ENCODE measurements around the gene SYCP2.

SYCP2 gene

GRCh38 chr20:59940129-59940955 lies 6.9 kb upstream of the SYCP2 start, which contains the start of the genes FAM217B and PPP1R3D:
FAM217B (plus strand) TSS chr20:59940389; CDS start chr20:59943944, 3,555 bp downstream.
PPP1R3D (minus strand) TSS chr20:59940305; CDS start chr20:59939931, 374 bp downstream.
- peak; percentile 96 for DNase-seq

DNA sequence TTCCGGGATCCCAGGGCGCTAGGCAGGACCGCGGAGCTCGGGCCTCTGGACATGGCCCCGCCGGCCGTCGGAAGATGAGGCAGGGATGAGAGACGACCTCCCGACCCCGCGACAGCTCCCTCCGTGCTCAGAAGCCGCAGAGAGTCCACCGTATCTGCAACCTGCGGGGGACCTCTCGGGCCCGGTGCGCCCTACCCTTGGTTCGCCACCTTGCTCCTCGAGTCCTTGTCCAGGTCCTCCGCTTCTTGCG lies 6.4 kb upstream of the SYCP2 start:
- peak; percentile 3 for DNase-seq

GRCh38 chr20:59939052-59939878 lies 5.8 kb upstream of the SYCP2 start:
- no peak for DNase-seq

DNA sequence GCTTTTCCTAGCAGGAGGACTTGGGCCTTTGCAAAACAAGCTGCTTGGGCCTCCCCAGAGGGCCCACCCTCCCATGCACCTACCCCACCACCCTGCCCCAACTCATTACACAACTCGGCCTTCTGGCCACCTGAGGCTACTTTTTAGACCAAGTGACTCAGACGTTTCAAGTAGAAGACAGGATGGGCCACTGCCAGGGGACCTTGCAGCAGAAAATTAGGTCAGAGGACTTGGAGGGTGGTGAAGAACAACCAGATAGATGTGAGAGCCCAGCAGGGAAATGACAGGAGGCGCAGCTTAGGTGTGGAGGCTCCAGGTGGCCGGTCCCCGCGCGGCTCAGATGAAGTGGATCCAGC lies 5.2 kb upstream of the SYCP2 start:
- peak; percentile 16 for DNase-seq

DNA sequence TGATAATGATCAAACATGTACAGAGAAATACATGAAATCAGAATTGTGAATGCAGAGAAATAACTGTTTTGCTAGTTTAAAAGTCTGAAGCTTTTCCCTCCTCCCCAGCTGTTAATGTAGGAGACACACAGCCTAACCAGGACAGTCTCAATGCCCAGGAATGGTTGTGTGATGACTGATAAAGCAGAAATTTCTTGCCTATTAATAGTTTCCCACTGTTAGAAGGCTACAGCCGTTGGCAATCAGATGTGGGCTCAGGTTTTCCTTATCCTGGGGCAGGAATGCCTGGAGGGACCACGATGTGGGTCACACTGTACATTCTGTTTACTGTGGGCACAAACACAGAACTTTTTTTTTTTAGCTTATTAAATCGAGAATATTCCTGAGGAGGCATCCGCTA lies 4.8 kb upstream of the SYCP2 start:
- peak; percentile 68 for DNase-seq

GRCh38 chr20:59937150-59937549 lies 3.7 kb upstream of the SYCP2 start:
- DNase-seq = no peak

DNA sequence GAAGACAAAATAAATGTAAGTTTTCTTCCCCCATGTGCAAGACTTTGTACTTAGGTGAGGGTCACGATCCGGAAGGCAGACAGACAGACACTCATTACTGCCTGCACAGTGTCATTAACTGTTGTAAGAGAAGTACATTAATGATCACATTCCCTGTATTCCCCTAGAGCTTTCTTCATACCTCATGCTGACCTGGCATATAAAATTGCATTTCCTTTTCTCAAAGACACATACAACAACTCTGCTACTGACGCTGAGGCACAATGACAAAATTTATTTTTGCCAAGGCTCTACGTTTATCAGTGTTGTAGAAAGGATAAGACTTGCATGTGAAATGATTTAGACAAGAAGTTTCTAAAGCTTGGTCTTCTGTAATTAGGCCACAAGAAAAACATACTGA lies 3.0 kb upstream of the SYCP2 start:
- DNase-seq = no peak

DNA sequence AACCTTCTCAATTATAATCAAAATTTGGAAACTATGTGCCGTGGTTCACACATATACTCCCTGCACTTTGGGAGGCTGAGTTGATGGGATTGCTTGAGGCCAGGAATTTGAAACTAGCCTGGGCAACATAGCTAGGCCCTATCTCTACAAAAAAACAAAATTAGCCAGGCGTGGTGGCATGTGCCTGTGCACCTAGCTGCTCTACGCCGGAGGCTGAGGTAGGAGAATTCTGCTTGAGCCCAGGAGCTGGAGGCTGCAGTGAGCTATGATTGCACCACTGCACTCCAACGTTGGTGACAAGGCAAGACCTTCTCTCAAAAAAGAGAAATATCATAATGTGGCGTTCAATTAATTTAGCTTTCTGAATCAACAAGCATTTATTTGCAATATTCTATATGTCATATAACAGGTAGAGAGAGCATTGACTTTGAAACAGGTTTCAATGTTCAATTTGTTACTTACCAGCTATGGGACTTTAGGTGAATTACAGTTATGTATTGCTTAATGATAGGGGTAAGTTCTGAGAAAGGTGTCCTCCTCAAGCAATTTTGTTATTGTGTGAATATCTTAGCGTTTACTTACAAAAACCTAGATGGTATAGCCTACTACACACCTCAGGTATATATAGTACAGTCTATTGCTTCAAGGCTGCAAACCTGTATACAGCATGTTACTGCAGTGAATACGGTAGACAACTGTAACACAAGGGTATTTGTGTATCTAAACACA lies 2.2 kb upstream of the SYCP2 start:
- no peak for DNase-seq

GRCh38 chr20:59933849-59934585 lies 580 bp upstream of the SYCP2 start:
- peak; percentile 61 for DNase-seq

DNA sequence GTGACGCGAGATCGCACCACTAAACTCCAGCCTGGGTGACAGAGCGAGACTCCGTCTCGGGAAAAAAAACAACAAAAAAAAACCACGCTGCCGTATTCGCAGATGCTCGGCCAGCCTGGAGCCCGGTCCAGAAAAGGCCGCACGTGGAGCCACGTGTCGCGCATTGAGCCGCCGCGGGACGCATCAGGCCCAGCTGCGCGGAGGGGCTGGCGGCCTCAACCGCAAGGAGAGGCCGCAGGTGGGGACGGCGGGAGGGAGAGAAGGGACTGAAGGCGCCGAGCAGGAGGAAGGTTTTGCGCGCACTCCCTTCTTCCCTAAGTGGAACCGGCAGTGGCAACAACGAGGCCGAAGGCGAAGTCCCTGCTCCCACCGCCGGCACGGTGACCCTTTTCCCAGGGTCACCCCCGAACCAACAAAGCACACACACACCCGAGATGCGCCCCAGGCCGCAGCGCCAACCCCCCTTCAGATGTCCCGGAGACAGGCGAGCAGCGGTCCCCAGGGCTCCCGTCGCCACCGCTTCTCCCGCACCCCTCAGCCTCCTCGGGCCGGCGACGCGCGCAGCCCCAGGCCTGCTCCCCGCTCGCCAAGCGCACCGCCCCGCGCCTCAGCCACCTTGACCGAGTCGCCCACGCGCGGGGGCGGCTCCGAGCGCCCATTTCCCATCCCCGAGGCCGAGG lies 681 bp downstream of the SYCP2 start:
- no peak for DNase-seq

DNA sequence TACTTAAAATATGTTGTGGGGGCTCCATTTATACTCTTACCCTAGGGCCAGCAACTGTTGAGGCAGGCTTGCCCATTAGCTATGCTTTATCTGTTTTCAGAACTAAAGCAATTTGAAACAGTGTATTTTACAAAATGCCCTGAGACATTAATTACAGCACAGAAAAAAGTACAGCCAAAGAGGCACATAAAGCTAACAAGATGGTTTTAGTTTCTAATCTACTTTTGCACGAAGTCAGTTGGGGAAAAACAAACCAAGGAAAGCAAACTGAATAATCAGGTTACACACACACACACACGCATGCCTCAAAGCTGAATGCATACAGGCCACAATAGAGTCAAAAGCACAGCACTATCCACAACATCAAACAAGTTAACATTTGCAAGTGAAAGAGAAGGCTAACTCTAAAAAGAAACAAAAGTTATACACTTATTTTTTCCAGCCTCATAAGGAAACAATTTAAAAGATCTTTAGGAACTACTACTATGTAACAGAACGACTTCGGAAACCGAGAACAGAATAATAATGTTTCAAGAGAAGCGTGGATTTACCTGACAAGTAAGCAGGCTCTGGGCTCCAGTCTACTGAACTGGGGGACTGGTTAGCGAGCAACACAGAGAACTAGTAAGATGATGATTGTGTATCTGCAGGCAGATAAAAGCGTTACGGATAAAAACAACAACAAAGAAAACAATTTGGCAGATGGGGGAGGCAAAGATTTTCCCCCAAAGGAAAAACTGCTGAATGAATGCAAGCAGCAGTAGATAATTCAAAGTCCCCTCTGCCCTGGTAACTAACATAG lies 1.7 kb downstream of the SYCP2 start:
- no peak for DNase-seq

- DNase-seq = peak; percentile 45
Observed at GRCh38 chr20:59925899-59926298, 7.5 kb downstream of the SYCP2 start.

DNA sequence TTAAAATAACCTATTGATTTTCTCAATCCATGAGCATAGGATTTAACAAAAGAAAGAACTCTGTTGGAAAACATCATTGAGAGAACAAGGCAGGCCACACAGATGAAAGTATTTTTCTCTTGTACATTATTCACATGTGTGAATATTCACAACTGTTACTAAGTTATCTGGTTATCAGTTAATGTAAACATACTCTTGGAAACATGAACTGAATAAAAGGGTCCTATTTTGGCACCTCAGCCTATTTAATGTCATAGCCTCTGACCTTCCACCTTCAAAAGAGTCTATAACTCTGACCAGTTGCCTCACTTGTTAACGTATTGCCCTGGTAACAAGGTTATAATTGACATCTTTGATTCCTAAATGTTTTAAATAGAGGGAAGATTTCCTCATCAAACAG lies 8.1 kb downstream of the SYCP2 start:
- no peak for DNase-seq

DNA sequence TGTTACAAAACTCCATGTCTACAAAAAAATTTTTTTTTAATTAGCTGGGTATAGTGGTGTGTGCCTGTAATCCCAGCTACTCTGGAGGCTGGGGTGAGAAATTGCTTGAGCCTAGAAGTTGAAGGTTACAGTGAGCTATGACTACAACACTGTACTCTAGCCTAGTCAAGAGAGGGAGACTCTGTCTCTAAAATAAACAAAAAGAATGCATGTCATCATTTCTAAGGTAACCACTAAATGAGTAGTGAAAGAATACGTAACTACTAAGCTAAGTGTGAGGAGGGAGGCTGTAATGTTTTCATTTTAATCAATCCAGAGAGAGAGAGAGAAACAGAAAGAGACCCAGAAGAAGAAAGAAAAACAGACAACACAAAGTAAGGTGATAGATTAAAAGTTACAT lies 9.9 kb downstream of the SYCP2 start:
- DNase-seq = no peak

DNA sequence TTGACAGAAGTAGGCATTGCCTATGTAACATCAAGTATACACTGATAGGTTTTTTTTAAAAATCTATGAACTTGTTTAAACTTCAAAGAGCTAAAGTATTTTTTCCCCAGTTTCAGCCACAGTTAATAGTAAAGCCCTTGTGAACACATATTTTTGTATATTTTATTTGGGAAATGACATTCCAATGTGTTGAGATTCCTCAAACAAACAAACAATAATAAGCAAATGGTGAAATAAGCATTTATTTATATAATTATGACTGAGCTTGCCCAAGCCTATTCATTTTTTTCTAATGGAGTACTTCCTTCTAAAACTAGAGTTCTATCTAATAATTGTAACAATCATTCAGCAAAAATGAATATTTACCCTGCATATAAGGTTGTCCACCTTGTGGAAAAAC lies 12.5 kb downstream of the SYCP2 start:
- DNase-seq = no peak

DNA sequence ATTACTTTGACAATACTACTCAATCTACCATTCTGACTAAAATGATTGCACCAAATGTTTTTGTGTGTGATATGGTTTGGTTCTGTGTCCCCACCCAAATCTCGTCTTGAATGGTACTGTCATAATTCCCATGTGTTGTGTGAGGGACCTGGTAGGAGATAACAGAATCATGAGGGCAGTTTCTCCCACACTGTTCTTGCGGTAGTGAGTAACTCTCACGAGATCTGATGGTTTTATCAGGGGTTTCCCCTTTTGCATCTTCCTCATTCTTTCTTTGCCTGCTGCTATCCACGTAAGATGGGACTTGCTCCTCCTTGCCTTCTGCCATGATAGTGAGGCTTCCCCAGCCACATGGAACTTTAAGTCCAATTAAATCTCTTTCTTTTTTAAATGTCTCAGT lies 20.8 kb downstream of the SYCP2 start:
- DNase-seq = no peak

DNA sequence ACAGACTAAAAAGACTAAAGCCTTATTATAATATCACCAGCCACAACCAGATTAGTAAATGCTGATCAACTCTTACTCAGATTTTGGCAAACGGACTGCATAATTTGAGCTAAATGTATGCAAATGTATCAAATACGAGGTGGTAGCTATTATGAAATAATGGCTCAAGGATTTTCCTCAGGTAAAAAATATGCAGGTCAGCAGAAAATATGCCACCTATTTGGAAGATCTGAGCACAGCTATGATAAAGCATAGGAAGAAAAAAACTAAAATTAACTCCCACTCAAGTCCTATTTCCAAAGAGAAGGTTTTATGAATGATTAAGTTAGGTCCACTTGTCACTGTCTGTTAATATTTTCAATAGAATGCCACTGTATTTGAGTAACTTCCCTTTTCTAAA lies 22.4 kb downstream of the SYCP2 start:
- no peak for DNase-seq

GRCh38 chr20:59908855-59909254 lies 24.6 kb downstream of the SYCP2 start:
- no peak for DNase-seq

DNA sequence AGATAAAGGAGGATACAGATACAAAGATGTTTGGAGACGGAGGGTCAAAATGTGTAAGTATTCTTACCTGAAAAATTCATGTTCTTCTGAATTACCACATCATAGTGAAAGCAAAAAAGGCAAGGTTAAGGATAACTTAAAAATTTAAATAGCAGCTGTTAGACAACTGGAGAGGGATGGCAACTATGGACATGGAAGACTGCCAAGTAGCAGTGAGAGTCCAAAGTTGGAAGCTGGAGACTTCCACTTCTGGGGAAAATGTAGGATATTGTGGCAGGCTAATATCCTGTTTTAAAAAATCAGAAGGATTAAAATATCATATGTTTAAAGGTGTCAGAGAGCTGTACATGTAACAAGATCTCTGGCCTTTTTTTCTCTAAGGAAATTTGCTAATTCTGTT lies 29.8 kb downstream of the SYCP2 start:
- peak; percentile 1 for DNase-seq

DNA sequence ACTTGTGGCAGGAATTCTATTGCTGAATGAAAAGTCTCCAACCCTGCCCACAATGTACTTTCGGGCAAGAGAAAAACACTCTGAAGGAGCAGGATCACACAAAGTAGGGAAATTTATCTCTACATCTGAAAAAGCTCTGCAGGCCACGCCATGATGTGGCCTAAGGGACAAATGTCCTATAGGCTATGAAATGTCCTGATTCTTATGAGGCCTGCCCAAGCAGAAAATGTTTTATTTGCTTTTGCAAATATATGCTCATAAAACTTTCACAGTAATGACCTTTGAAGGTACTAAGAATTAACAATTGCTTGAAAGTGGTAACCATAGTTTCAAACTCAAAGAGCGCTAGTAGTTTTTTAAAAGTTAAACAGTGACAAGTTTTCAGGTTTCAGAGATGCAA lies 31.0 kb downstream of the SYCP2 start:
- no peak for DNase-seq

- no peak for DNase-seq
Observed at GRCh38 chr20:59895908-59896307, 37.5 kb downstream of the SYCP2 start.

- no peak for DNase-seq
Observed at GRCh38 chr20:59891581-59891980, 41.9 kb downstream of the SYCP2 start.

All from fibroblast of upper back skin (primary cell).